Mesenchymal stem cell (in vitro differentiated cells and primary cell): ENCODE data around the gene CYS1.

ENCODE experiments used
- DNase-seq: peaks from one replicate; pipeline ENCODE4 v3.0.0-alpha.2; 2013
- H2AFZ ChIP-seq: one replicate; pipeline ENCODE4 v1.6.1; 2013; ENCODE audit warnings: low read depth, mild to moderate bottlenecking, control low read depth, inconsistent platforms, low read length, moderate library complexity
- H2AK5ac ChIP-seq: 2 replicates; pipeline ENCODE4 v1.6.1; 2013; ENCODE audit warnings: low read length, moderate library complexity, mild to moderate bottlenecking, inconsistent platforms; ENCODE audit not compliant: severe bottlenecking
- H2BK120ac ChIP-seq: one replicate; pipeline ENCODE4 v1.6.1; 2013; ENCODE audit warnings: low read depth, mild to moderate bottlenecking, inconsistent platforms, low read length, moderate library complexity
- H2BK12ac ChIP-seq, 2 experiments: one replicate each; pipeline ENCODE4 v1.6.1; 2013; ENCODE audit warnings: inconsistent platforms in 2 of 2, low read length in 2 of 2, mild to moderate bottlenecking in 2 of 2, moderate library complexity in 2 of 2, control low read depth in 1 of 2
- H2BK15ac ChIP-seq: one replicate; pipeline ENCODE4 v1.6.1; 2013; ENCODE audit warnings: mild to moderate bottlenecking, low read depth, inconsistent platforms; ENCODE audit not compliant: poor library complexity, severe bottlenecking
- H2BK5ac ChIP-seq: 2 replicates; pipeline ENCODE4 v1.6.1; 2013; ENCODE audit warnings: low read depth, mild to moderate bottlenecking, low read length, control low read depth, inconsistent platforms; ENCODE audit not compliant: poor library complexity, severe bottlenecking
- H3K14ac ChIP-seq, 2 experiments: one replicate each; pipeline ENCODE4 v1.6.1; 2013; ENCODE audit warnings: inconsistent platforms in 2 of 2, low read length in 2 of 2, control low read depth in 1 of 2, mild to moderate bottlenecking in 1 of 2, moderate library complexity in 1 of 2
- H3K18ac ChIP-seq, 2 experiments: one replicate each; pipeline ENCODE4 v1.6.1; 2013; ENCODE audit warnings: inconsistent platforms in 2 of 2, low read length in 2 of 2, control low read depth in 1 of 2, low read depth in 1 of 2, mild to moderate bottlenecking in 1 of 2
- H3K23ac ChIP-seq, 2 experiments: one replicate each; pipeline ENCODE4 v1.6.1; 2013; ENCODE audit warnings: inconsistent platforms in 2 of 2, low read length in 2 of 2, mild to moderate bottlenecking in 2 of 2, moderate library complexity in 2 of 2, control low read depth in 1 of 2
- H3K27ac ChIP-seq: 2 replicates; pipeline ENCODE4 v1.5.1; 2013; ENCODE audit warnings: mild to moderate bottlenecking, moderate library complexity, low read length, control low read depth, inconsistent platforms; ENCODE audit not compliant: poor library complexity, severe bottlenecking
- H3K27me3 ChIP-seq, 2 experiments: 2 replicates each; pipeline versions ENCODE4 v1.6.1 to v1.7.0; 2013; ENCODE audit warnings: low read length in 2 of 2, mild to moderate bottlenecking in 2 of 2, moderate library complexity in 2 of 2, control low read depth in 1 of 2, inconsistent platforms in 1 of 2; ENCODE audit not compliant: control insufficient read depth in 1 of 2, insufficient read depth in 1 of 2
- H3K36me3 ChIP-seq, 2 experiments: 2 replicates each; pipeline versions ENCODE4 v1.6.1 to v1.7.0; 2013; ENCODE audit warnings: low read length in 2 of 2, control low read depth in 1 of 2, inconsistent platforms in 1 of 2, low read depth in 1 of 2, mild to moderate bottlenecking in 1 of 2; ENCODE audit not compliant: insufficient read depth in 2 of 2, control insufficient read depth in 1 of 2
- H3K4ac ChIP-seq, 2 experiments: one replicate each; pipeline ENCODE4 v1.6.1; 2013; ENCODE audit warnings: inconsistent platforms in 2 of 2, low read length in 2 of 2, mild to moderate bottlenecking in 2 of 2, moderate library complexity in 2 of 2, control low read depth in 1 of 2, low read depth in 1 of 2
- H3K4me1 ChIP-seq: 2 replicates; pipeline ENCODE4 v1.6.1; 2013; ENCODE audit warnings: low read depth, low read length, control low read depth; ENCODE audit not compliant: control insufficient read depth, insufficient read depth
- H3K4me2 ChIP-seq: 2 replicates; pipeline ENCODE4 v1.6.1; 2013; ENCODE audit warnings: low read length, mild to moderate bottlenecking, inconsistent platforms; ENCODE audit not compliant: poor library complexity, severe bottlenecking
- H3K4me3 ChIP-seq, 2 experiments: 2 replicates each; pipeline versions ENCODE4 v1.5.1 to v1.7.0; 2013; ENCODE audit warnings: low read length in 2 of 2, mild to moderate bottlenecking in 2 of 2, control low read depth in 1 of 2, low read depth in 1 of 2; ENCODE audit not compliant: insufficient read depth in 1 of 2
- H3K79me1 ChIP-seq: replicated peaks from 2 replicates; pipeline ENCODE4 v1.6.1; 2013; ENCODE audit warnings: mild to moderate bottlenecking, control low read depth, low read length, inconsistent platforms; ENCODE audit not compliant: poor library complexity, severe bottlenecking
- H3K9ac ChIP-seq: 2 replicates; pipeline ENCODE4 v1.7.0; 2013; ENCODE audit warnings: mild to moderate bottlenecking, low read length, moderate library complexity
- H3K9me3 ChIP-seq: 2 replicates; pipeline ENCODE4 v1.7.0; 2013; ENCODE audit warnings: mild to moderate bottlenecking, low read length; ENCODE audit not compliant: control insufficient read depth
- H4K8ac ChIP-seq: one replicate; pipeline ENCODE4 v1.6.1; 2013; ENCODE audit warnings: inconsistent platforms, mild to moderate bottlenecking, low read length, moderate library complexity
- H4K91ac ChIP-seq: one replicate; pipeline ENCODE4 v1.6.1; 2013; ENCODE audit warnings: mild to moderate bottlenecking, low read length, inconsistent platforms
- WGBS: methylation state at CpG from one replicate; pipeline ENCODE4 v1.1.7; 2013; ENCODE audit warnings: mixed read lengths; 5-methylcytosine and 5-hydroxymethylcytosine counted together

Gene CYS1

GRCh38 chr2:10125842-10126631, 45.8 kb upstream of the CYS1 start:
- no peak overlapping the region for H3K4me3 ChIP-seq
- no peaks in the 10 kb centered on the region for H3K9me3 ChIP-seq
- H3K18ac ChIP-seq = no peak overlapping the region
- peak overlapping the region; percentile 46 for H4K91ac ChIP-seq
- H2BK15ac ChIP-seq = no peak overlapping the region
- H3K36me3 ChIP-seq = peaks cover 2 to 17% of the 10 kb centered on the region in 2 experiments
- no peak overlapping the region for H2AFZ ChIP-seq
- DNase-seq = no peak
- H3K14ac ChIP-seq = peak overlapping the region in 1 of 2 experiments; percentile 7
- WGBS = 91% methylated on average over 4 of the region's 6 CpGs
- no peak overlapping the region for H2BK120ac ChIP-seq
- peaks cover 21% of the 10 kb centered on the region for H3K4me1 ChIP-seq
- peak overlapping the region; percentile 70 for H2AK5ac ChIP-seq
- peak overlapping the region; percentile 69 for H4K8ac ChIP-seq
- peak overlapping the region in 1 of 2 experiments; percentile 50 for H2BK12ac ChIP-seq
- H2BK5ac ChIP-seq = no peak overlapping the region
- H3K79me1 ChIP-seq = peaks cover 17% of the 10 kb centered on the region
- H3K4me2 ChIP-seq = no peak overlapping the region
- peak overlapping the region in 1 of 2 experiments; percentile 31 for H3K23ac ChIP-seq
- H3K9ac ChIP-seq = no peak overlapping the region
- H3K27me3 ChIP-seq = no peaks in the 10 kb centered on the region
- no peak overlapping the region for H3K27ac ChIP-seq
- H3K4ac ChIP-seq = no peak overlapping the region

GRCh38 chr2:10124538-10125045, 44.4 kb upstream of the CYS1 start:
- H2AK5ac ChIP-seq = no peak overlapping the region
- H4K91ac ChIP-seq = no peak overlapping the region
- no peak overlapping the region for H2BK15ac ChIP-seq
- H3K9me3 ChIP-seq = no peaks in the 10 kb centered on the region
- peaks cover 17% of the 10 kb centered on the region for H3K79me1 ChIP-seq
- peaks cover 21% of the 10 kb centered on the region for H3K4me1 ChIP-seq
- no peak overlapping the region for H3K4me2 ChIP-seq
- H3K36me3 ChIP-seq = peaks cover 2 to 13% of the 10 kb centered on the region in 2 experiments
- no peak overlapping the region for H3K23ac ChIP-seq
- peak; percentile 83 for DNase-seq
- no peak overlapping the region for H3K14ac ChIP-seq
- no peak overlapping the region for H2BK12ac ChIP-seq
- WGBS = 21% methylated on average over 3 of the region's 5 CpGs
- H2BK5ac ChIP-seq = no peak overlapping the region
- H3K4ac ChIP-seq = no peak overlapping the region
- H3K27me3 ChIP-seq = no peaks in the 10 kb centered on the region
- H3K18ac ChIP-seq = no peak overlapping the region
- H2AFZ ChIP-seq = no peak overlapping the region
- H4K8ac ChIP-seq = no peak overlapping the region
- H3K27ac ChIP-seq = no peak overlapping the region
- H3K4me3 ChIP-seq = peak overlapping the region in 1 of 2 experiments; percentile 87
- peak overlapping the region; percentile 64 for H3K9ac ChIP-seq
- no peak overlapping the region for H2BK120ac ChIP-seq

GRCh38 chr2:10123281-10123680, 43.1 kb upstream of the CYS1 start:
- no peak overlapping the region for H2BK15ac ChIP-seq
- no peaks in the 10 kb centered on the region for H3K9me3 ChIP-seq
- H2BK12ac ChIP-seq = no peak overlapping the region
- no peaks in the 10 kb centered on the region for H3K27me3 ChIP-seq
- H3K79me1 ChIP-seq = peaks cover 17% of the 10 kb centered on the region
- H2BK120ac ChIP-seq = no peak overlapping the region
- H3K4ac ChIP-seq = no peak overlapping the region
- H4K8ac ChIP-seq = no peak overlapping the region
- peak overlapping the region; percentile 96 for H3K4me2 ChIP-seq
- no peak overlapping the region for H4K91ac ChIP-seq
- no peak overlapping the region for H3K18ac ChIP-seq
- peaks cover 2 to 5% of the 10 kb centered on the region in 2 experiments for H3K36me3 ChIP-seq
- H3K9ac ChIP-seq = peak overlapping the region; percentile 64
- peak overlapping the region in 1 of 2 experiments; percentile 88 for H3K23ac ChIP-seq
- peak; percentile 30 for DNase-seq
- peak overlapping the region; percentile 75 to 87 for H3K4me3 ChIP-seq
- H2AK5ac ChIP-seq = no peak overlapping the region
- H2AFZ ChIP-seq = peak overlapping the region; percentile 56
- 3% methylated on average over 15 of the region's 18 CpGs for WGBS
- no peak overlapping the region for H3K14ac ChIP-seq
- no peak overlapping the region for H3K27ac ChIP-seq
- H2BK5ac ChIP-seq = no peak overlapping the region
- peaks cover 21% of the 10 kb centered on the region for H3K4me1 ChIP-seq

DNA sequence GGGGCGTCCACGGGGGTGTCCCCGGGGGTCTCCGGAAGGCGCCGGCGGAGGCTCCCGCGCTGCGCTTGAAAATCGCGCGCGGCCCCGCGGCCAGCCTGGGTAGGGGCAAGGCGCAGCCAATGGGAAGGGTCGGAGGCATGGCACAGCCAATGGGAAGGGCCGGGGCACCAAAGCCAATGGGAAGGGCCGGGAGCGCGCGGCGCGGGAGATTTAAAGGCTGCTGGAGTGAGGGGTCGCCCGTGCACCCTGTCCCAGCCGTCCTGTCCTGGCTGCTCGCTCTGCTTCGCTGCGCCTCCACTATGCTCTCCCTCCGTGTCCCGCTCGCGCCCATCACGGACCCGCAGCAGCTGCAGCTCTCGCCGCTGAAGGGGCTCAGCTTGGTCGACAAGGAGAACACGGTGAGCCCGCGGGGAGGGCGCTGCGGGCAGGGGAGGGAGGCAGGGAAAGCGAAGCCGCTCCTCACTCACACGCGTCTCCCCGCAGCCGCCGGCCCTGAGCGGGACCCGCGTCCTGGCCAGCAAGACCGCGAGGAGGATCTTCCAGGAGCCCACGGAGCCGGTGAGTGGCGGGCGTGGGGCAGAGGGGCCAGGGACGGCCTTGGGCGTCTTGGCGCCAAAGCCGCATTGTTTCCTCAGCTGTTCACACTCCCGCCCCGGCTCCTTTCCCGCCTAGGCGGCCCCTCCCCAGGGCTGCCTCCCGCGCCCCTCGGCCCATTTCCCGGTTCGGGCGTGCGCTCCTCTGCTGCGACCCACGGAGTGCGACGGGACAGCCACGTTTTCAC, 42.5 kb upstream of the CYS1 start, which contains the start of gene RRM2:
TSS of gene RRM2 (plus strand) at position 240 of the 781 bp plus-strand sequence. CDS start at position 300, 60 bp downstream.
- H3K4me1 ChIP-seq = peaks cover 21% of the 10 kb centered on the region
- H3K4ac ChIP-seq = peak within 1 kb of the TSS in 1 of 2 experiments; percentile 41
- no peak within 1 kb of the TSS for H2BK15ac ChIP-seq
- DNase-seq = peak; percentile 95
- peaks cover 2 to 4% of the 10 kb centered on the region in 2 experiments for H3K36me3 ChIP-seq
- H4K91ac ChIP-seq = peak within 1 kb of the TSS; percentile 7
- H2AK5ac ChIP-seq = no peak within 1 kb of the TSS
- no peak within 1 kb of the TSS for H2BK12ac ChIP-seq
- H3K79me1 ChIP-seq = peaks cover 17% of the 10 kb centered on the region
- H3K9me3 ChIP-seq = no peaks in the 10 kb centered on the region
- H4K8ac ChIP-seq = no peak within 1 kb of the TSS
- peak within 1 kb of the TSS; percentile 43 for H3K27ac ChIP-seq
- peak within 1 kb of the TSS in 1 of 2 experiments; percentile 48 for H3K14ac ChIP-seq
- peak within 1 kb of the TSS in 1 of 2 experiments; percentile 88 for H3K23ac ChIP-seq
- no peaks in the 10 kb centered on the region for H3K27me3 ChIP-seq
- WGBS = under 1% methylated on average over 79 of the region's 81 CpGs
- peak within 1 kb of the TSS; percentile 14 to 18 for H3K18ac ChIP-seq
- peak within 1 kb of the TSS; percentile 96 for H3K4me2 ChIP-seq
- H2AFZ ChIP-seq = peak within 1 kb of the TSS; percentile 56
- no peak within 1 kb of the TSS for H2BK5ac ChIP-seq
- H2BK120ac ChIP-seq = peak within 1 kb of the TSS; percentile 69
- H3K4me3 ChIP-seq = peak within 1 kb of the TSS; percentile 75 to 87
- peak within 1 kb of the TSS; percentile 76 for H3K9ac ChIP-seq
